Right atrium auricular region (tissue), 2 donors: ENCODE results near the gene SIRT2. TPM values are rescaled to one million over a fixed set of nuclear protein-coding genes. Genes with fewer than 3 reads are reported as not detected.
A peak's percentile ranks its signal among the peaks of the same experiment; 100 is the strongest.

ENCODE experiments used
- DNase-seq: peaks from one replicate; pipeline ENCODE4 v3.0.0-alpha.2; 2019; ENCODE audit warnings: low spot score
- H3K27ac ChIP-seq, 2 donors: fragments of 200-600 bp; sonication (generic); 1 replicate in 1 of 2; 2 replicates in 1 of 2; pipeline ENCODE4 v1.5.1; 2016 to 2019
- H3K27me3 ChIP-seq, 2 donors: fragments of 200-600 bp; sonication (generic); one replicate each; pipeline versions ENCODE4 v1.5.1 to v1.6.0; 2017 to 2019
- H3K36me3 ChIP-seq: fragments of 200-600 bp; sonication (generic); one replicate; pipeline ENCODE4 v1.5.1; 2016
- H3K4me1 ChIP-seq, 2 donors: fragments of 200-600 bp; sonication (generic); one replicate each; pipeline versions ENCODE4 v1.5.1 to v1.6.0; 2017 to 2019
- H3K4me3 ChIP-seq, 2 donors: fragments of 200-600 bp; sonication (generic); 1 replicate in 1 of 2; 2 replicates in 1 of 2; pipeline ENCODE4 v1.5.1; 2017 to 2019; ENCODE audit warnings: mild to moderate bottlenecking in 1 of 2, moderate library complexity in 1 of 2
- H3K9me3 ChIP-seq, 2 donors: fragments of 200-600 bp; sonication (generic); one replicate each; pipeline ENCODE4 v1.5.1; 2019
- CTCF ChIP-seq, 2 donors: fragments of 200-600 bp; sonication (generic); IDR thresholded peaks; one replicate each; pipeline ENCODE4 v1.5.1; 2019; ENCODE audit warnings: antibody characterized with exemption in 2 of 2
- total RNA-seq, 2 donors: library from RNA; depleted of rRNA; stranded (reverse); fragments of >200 nt; gene quantifications; one replicate each; pipeline ENCODE4 v1.1.0, GENCODE V29; 2016

Gene SIRT2
- total RNA-seq, 2 donors from 2014 or later: 91.5 to 170 TPM

- Histone ChIP-seq H3K27me3 (no peaks in the 10 kb centered on the region), H3K9me3 (no peaks in the 10 kb centered on the region), H3K27ac (peak overlapping the region in 1 of 2 donors; percentile 7), H3K36me3 (peaks cover 62% of the 10 kb centered on the region), H3K4me1 (peaks cover 0 to 9% of the 10 kb centered on the region in 2 donors), H3K4me3 (no peak overlapping the region)
- DNase-seq: no peak
- TF ChIP-seq CTCF (IDR thresholded peaks at IDR 0.05): no peak
Measured at GRCh38 chr19:38836159-38836982, 63.0 kb downstream of the SIRT2 start.

- no peaks in the 10 kb centered on the region for H3K27me3 ChIP-seq
- H3K9me3 ChIP-seq: no peaks in the 10 kb centered on the region
- no peak overlapping the region for H3K27ac ChIP-seq
- no peak overlapping the region for H3K4me3 ChIP-seq
- H3K4me1 ChIP-seq: peaks cover 0 to 25% of the 10 kb centered on the region in 2 donors
- no peak for DNase-seq
- H3K36me3 ChIP-seq: peaks cover 55% of the 10 kb centered on the region
- no peak for TF ChIP-seq CTCF (IDR thresholded peaks at IDR 0.05)
Measured at GRCh38 chr19:38834590-38834989, 64.8 kb downstream of the SIRT2 start.

GRCh38 chr19:38834104-38834490 lies 65.3 kb downstream of the SIRT2 start:
- Histone ChIP-seq H3K36me3 (peaks cover 55% of the 10 kb centered on the region), H3K27ac (no peak overlapping the region), H3K9me3 (no peaks in the 10 kb centered on the region), H3K4me3 (no peak overlapping the region), H3K27me3 (no peaks in the 10 kb centered on the region), H3K4me1 (peaks cover 0 to 25% of the 10 kb centered on the region in 2 donors)
- no peak for TF ChIP-seq CTCF (IDR thresholded peaks at IDR 0.05)
- DNase-seq: no peak

- no peak overlapping the region for H3K4me3 ChIP-seq
- peak overlapping the region in 1 of 2 donors; percentile 94 for H3K27ac ChIP-seq
- H3K27me3 ChIP-seq: no peaks in the 10 kb centered on the region
- peaks cover 55% of the 10 kb centered on the region for H3K36me3 ChIP-seq
- H3K9me3 ChIP-seq: no peaks in the 10 kb centered on the region
- DNase-seq: no peak
- no peak for TF ChIP-seq CTCF (IDR thresholded peaks at IDR 0.05)
- peaks cover 0 to 25% of the 10 kb centered on the region in 2 donors for H3K4me1 ChIP-seq
Measured at GRCh38 chr19:38833092-38833425, 66.4 kb downstream of the SIRT2 start.

- Histone ChIP-seq H3K9me3 (no peaks in the 10 kb centered on the region), H3K4me3 (peak overlapping the region; percentile 72 to 76), H3K36me3 (peaks cover 55% of the 10 kb centered on the region), H3K27ac (peak overlapping the region; percentile 92 to 94), H3K27me3 (no peaks in the 10 kb centered on the region), H3K4me1 (peaks cover 0 to 40% of the 10 kb centered on the region in 2 donors)
- TF ChIP-seq CTCF (IDR thresholded peaks at IDR 0.05): no peak
- DNase-seq: peak; percentile 82
Measured at GRCh38 chr19:38831142-38831605, 68.2 kb downstream of the SIRT2 start.
